Stimulated activated CD4-positive, alpha-beta T cell treated with anti-CD3 and anti-CD28 coated beads, Interleukin-4, amount 100 ng/mL, for 24 hours (primary cell): ENCODE measurements around the gene ANKMY2.

Experiments
- DNase-seq: peaks from one replicate; pipeline ENCODE4 v3.0.0-alpha.2; 2020

The ANKMY2 gene

DNA sequence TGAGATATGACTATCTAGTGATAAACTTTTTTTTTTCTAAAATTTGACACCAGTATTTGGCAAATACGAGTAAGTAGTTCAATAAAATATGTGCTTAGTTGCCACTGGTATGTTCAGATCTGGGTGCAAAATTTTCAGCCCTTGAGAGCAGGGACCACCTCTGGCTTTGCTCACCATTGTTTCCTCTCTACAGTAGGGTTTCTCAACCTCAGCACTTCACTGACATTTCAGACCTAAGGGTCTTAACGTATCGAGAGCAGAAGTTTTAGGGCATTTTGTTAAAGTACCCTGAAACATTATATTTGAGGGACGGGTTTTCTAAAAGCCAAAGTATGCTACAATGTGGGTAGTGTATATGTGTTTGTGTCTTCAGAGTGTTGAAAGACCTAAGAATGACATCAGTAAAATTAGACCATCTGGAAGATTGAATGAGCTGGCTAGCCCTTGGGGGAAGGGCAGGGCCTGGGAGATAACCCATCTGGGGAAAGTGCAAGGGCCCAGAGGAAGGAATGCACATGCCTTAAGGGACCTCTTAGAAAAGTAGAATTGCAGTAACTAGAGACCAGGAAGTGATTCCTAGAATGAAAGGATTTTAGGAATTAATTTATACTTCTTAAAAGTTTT, 12.2 kb upstream of the ANKMY2 start:
- no peak for DNase-seq

DNA sequence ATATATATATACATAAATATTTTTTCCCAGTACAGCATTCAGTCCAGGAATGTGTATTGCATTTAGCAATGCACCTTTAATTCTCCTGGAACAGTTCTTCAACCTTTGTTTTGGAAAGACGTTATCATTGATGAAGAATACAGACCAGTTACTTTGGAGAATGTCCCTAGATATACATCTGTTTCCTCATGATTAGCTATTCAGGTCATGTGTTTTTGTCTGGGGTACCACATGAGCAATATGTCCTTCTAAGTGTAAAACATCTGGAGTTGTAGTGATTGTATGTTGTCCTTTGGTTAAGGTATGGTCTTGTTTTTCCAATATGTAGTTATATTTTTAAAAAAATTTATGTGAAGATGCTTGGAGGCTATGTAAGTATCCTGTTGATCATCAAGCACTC, 10.6 kb upstream of the ANKMY2 start:
- no peak for DNase-seq

DNA sequence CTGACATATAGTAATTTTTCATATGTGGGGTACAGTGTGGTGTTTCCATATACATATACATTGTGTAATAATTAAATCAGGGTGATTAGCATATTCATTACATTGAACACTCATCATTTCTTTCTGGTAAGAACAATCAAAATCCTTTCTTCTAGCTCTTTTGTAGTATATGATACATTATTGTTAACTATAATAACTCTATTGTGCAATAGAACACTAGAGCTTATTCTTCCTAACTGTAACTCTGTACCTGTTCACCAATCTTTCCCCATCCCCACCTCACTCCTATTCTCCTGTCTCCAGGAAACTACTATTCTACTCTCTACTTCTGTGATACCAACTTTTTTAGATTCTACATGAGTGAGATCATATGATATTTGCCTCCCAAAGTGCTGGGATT, 9.8 kb upstream of the ANKMY2 start:
- DNase-seq, result no peak

DNA sequence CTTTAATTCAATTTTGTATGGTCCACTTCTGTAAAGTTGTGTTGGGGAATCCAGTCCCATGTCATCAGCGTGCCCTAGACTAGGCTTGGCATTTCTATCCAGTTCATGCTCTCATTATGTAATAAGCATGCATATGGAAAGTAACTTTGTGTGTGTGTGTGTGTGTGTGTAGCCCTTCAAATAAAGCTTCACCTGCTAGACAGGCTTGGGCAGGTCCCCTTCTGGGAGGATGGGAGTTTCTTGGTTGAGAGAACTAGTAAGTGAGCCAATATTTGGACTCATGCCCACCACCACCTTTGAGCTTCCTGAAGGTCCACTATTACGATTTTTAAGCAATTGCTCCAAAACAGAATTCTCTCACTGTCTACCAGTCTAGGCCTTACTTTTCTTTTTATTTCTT, 7.3 kb upstream of the ANKMY2 start:
- no peak for DNase-seq

DNA sequence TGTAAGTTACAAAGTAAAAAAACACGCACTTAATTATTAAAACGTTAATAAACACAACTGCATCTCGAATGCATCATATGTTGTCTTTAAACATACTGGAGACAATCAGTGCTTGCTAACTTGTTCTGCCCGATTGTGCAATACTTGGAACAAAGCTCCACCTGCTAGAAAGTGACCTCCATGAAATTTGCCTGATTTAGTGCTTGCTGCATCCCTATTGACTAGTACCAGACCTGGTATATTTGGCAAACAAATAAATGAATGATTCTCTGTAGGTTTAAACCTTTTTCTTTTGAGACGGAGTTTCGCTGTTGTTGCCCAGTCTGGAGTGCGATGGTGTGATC, 6.7 kb upstream of the ANKMY2 start:
- no peak for DNase-seq

DNA sequence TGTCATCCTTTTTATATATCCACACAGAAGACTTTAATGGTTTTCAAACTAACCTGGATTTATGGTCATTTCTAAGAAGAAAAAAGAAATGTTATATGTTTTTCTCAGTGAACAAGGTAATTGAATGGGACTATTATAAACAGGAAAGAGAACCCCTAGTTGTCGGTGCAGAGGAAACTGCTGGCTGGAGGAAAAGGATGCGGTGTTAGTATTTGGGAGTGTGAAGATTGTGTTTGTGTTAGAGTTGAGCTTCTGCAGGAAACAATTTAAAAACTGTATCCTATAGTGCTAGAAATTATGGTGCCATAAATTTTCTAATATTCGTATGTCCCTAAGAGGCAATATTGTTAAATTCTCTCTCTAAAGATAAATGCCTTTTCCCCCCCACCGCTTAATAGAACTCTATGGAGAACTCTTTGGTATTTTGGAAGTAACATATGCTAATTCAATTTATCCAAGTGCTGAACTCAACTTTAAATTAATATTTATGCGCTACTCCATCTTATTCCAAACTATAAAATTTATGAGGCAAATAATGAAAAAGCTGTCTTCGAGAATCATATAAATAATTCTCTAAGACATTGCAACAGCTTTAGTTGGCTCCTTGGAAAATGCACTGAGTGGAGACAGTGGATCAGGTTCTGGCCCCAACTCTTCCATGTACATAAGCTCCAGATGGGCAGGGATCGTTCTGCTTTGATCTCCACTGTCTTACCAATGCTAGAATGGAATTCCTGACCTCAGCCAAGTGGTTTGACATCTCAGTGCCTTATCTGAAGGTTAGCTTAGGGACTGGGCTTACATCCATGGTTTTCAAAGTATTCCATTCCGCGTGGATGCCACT, 6.1 kb upstream of the ANKMY2 start:
- DNase-seq, result no peak

DNA sequence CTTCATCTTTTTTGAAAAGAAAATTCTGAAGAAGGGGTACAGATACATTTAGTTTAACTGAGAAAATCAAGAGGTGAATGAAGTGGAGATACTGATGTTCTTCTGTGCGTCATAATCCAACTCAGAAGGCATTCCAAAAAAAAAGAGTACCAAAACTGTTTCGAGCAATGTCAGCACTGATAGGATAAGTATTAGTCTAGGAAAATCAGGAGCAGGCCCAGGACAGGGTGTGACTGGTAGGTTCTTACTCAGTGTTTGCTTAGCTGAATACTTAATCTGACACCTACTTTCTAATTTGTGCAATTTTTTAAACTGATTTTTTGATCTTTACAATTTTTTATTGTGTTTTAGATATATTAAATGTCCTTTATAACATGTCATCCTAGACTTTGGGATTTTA, 4.7 kb upstream of the ANKMY2 start:
- no peak for DNase-seq

DNA sequence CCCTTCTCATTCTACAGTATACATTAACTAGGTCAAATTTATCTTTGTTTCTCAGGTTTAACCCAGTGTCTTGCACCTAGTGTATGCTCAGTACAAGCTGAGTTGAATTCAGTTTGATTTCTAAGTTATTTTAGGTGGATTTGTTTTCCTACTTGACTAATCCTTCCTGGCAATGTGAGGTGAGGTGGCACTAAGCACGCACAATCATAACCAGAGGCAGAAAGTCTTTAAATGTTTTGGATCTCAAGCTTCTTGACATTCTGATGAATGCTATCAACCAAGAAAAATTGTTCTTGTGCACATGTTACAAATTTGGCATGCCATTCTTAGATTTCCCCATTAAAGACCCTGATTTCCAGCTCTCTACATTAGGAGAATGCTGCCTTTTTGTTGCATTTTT, 3.6 kb upstream of the ANKMY2 start:
- DNase-seq, result no peak

DNA sequence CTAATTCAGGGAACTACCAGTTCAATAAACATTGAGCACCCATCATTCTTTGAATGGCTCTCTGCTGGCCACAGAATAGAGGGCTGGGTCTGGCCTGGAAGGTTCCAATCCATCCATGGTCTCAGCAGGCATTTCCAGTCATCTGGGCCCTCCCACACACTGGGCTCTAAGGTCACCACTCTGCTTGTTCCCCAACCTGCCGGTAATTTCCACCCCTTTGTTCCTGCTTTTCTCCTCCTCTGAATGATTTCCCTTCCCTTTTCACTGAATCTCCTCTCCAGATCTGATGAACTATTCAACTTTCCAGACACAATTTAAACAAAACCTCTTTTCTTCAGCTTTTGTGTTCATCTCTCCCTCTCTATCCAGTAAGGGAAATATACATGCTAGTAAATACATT, 3.0 kb upstream of the ANKMY2 start:
- no peak for DNase-seq

DNA sequence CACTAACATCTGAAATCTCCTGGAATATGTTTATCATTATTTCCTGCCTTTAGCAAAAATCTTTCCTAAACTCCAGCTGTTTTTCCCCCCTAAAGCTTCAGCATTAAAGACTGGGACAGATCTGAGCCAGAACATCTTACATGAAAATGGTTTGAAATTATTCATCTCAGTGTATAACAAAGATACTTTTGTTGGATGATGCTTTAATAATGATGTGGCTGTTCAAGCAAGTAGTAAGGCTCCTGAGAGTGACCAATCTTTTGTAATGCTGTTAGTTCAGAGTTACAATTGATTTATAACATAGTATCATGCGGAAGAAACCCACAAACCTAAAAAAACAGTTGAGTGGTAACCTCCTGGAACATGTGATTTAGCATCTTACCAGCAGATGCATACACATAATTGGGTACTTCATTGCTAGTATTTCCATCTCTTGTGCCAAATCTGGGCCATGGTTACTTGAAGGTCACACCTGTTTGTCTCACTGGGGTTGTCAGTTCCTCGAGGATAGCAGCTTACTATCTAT, 1.9 kb upstream of the ANKMY2 start:
- no peak for DNase-seq

DNA sequence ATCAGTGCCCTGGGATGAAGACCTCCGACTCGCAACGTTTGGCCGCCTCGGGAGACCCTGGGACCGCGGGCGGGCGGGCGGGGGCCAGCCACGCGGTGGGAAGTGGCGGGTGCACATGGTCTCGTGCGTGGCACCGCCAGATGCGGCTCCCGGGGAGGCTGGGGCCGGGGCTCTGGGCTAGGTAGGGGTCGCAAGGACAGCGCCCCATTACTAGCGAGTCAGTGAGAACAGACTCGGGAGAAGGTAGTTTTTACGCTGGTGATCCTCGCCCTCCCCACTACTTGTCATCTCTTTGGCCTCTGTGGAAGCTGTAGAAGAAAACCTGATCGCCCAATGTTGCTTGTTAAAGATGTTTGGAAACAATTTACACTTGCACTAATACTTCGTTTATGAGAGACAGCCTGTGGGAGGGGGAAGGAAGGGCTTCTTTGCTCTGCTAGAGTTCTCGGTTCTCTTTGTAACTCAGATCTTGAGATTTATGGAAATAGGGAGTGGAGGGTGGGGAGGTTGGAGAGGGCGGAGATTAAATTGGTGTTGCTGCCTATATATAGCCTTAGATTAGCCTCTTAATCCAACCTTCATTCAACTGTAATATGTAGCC, 1.0 kb upstream of the ANKMY2 start:
- DNase-seq, result no peak

DNA sequence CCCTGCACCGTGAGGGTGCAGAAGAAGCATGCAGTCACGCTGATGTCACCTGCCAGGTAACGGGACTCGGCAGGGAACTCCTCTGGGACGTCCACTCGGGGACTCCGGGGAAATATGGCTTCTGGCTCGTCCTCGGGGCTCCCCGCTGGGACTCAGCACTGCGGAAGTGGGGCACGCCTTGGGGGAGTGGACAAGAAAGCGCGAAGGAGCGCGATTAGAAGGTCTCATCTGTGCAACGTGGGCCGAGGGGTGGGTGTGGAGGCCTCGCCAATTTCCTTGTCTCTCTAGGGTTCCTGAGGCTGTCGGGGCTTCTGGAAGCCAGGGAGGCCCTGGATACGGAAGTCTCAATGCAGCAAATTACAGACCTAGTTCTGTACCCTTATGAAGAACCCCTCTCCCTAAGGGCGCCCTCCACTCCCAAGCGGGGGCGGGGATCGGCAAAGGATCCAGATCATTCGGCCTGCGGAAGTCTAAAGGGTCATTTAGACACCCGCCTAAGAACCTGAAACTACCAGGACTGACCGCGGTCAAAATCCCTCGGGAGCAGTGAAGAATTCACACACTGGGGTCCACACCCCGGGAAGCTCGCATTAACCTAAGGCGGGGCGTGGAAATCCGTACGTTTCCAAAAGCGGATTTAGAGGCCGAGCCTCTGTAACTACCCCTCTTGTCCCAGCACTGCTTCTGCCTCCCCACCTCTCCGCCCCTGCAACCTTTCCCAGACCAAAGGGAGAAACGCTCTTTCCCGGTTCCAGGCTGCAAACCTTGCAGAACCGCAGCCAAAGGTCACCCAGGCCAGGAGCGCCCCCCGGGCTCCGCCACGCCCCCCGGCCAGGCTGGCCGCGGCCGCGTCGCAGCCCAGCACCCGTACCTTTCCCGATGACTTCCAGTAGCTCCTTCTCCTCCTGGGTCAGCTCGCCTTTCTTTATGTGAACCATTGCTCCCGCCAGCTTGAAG, 640 bp downstream of the ANKMY2 start:
- DNase-seq, result peak; percentile 57

DNA sequence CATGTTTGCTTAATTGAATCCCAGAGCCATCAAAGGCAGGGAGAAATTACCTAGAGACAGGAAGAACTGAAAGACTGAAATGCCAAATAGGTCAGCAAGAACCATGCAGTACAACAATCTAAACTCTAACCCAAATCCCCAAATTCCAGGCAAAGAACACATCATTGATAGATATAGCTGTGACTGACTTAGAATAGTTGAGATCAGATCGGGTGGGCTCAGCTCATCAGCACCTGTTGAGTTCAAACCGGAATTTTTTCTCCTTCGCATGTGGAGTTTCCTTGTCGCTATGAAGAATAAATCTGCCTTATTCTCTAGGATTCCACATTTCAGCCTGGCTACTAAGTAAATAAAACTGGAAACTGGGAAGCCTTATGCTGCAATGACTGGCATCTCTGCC, 1.4 kb downstream of the ANKMY2 start:
- no peak for DNase-seq

DNA sequence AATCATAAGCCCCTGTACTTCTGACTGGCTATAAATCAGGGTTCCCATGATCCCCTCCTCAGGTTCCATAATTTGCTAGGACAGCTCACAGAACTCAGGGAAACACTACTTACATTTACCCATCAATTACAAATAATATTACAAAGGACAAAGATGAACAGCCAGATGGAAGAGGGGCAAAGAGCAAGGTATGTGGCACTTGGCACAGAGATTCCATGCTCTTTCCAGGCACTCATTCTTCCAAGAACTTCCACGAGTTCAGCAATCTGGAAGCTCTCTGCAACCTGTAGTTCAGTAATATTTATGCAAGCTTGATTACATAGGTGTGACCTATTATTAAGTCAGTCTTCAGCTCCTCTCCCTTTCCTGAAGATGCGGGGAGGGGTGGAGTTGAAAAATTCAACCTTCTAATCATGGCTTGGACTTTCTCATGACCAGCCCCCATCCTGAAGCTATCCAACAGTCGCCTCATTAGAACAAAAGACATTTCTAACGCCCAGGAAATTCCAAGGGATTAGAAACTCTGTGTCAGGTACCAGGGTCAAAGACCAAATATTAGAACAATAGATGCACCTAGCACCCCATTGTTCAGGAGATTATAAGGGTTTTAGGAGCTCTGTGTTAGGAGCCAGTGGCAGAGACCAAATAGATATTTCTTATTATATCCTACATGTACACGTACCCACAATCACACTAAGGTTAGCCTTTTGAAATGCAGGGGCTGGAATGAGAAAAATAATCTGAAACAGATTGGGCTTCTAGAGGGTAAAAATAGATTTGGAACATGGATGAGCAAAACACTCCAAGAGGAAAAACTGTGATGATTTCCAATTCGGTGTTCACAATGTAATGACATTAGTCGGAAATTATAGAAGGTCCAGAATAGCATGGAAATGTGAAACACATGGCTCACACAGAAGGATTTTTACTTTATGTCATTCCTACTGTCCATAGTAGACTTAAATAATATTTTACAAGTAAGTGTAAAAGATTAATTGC, 7.0 kb downstream of the ANKMY2 start:
- DNase-seq, result no peak

DNA sequence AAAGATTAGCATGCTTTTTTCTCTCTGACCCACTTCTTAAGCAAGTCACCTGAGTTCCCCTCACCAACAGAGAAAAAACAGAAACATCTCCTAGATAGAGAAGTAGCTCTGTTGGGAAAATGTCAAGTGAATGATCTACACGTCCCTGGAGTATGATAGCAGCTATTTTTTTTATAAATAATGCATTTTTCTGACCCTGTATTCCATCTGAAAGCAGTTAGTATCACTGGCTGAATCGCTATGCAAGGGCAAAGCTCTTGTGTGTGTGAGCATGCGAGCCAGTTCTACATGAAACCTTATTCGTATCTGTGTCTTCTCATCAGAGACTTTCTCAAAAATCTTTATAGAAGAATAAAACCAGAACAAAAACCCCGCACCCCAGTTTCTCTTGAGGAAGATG, 8.2 kb downstream of the ANKMY2 start:
- DNase-seq, result no peak

DNA sequence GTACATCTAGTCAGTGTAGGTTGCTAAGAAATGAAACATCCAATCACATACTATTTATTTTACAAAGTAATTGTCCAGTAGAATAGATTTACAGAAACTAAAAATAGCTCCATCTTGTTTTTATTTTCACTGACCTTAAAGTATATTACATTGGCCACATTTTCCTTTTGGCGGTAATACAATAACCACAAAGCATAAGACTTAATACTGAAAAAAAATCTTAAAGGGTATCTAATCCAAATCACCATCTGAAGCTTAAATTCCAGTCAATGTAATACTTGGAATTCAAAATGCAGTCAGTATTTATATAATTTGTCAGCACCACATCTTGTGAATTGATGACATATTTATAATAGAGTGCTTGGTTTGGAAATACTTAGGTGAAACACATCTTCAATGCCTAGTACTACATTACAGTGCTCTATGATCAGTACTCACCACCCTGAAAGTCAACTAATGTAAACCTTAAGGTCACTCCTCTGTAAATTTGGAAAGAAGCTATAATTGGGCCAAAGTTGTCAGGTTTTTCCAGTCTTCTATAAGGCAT, 8.9 kb downstream of the ANKMY2 start:
- no peak for DNase-seq

DNA sequence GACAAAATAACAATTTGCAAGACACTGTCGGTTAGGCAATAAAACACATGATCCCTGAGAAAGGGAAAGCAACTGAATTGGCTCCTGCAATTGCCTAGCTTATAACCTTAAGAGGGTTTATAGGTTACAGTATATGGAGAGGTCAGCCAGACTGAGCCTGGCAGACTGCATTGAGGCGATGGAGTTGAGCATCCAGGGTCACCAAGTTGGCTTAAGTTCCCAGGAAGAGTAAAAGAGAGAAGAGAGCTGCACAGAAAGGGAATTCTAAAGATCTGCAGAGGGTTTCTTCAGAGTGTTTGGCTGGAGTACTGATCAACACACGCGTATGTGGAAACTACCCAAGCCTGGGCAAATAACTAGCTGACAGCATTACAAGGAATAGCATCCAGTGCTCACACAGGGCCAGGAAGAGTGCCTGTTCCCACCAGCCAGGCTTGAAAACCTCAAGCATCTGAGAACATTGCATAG, 11.2 kb downstream of the ANKMY2 start:
- no peak for DNase-seq

DNA sequence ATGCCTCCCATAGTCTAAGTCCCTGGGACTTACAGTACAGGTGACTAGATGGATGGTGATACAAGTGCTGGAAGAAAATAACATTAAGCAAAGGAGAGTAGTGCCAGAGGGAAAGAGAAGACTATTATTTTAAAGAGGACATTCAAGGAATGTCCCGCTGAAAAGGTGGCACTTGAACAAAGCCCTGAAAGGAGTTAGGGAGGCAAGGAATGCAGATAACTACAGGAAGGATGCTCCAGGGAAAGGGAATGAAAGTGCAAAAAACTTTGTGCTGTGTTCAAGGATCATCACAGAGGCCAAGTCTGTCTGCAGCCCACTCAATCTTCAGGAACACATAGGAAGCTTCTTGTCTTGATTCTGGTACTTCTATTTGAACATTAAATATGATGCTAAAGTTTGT, 14.9 kb downstream of the ANKMY2 start:
- no peak for DNase-seq

DNA sequence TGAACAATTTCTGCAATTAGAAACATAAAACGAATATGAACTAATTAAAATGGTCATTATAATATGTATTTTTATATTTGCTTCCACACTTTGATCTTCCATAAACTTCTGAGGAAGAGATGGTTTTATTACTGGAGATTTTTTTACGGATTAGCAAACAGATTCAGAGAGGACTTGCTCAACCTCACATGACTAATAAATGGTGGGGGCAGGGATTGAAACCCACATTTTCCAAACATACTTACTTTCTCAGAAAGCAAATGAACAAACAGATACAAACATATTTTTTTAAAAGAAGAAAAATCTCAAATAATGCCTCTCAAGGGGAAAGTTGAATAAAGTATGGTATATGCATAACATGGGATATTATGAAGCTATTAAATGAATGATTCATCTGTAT, 18.3 kb downstream of the ANKMY2 start:
- no peak for DNase-seq

DNA sequence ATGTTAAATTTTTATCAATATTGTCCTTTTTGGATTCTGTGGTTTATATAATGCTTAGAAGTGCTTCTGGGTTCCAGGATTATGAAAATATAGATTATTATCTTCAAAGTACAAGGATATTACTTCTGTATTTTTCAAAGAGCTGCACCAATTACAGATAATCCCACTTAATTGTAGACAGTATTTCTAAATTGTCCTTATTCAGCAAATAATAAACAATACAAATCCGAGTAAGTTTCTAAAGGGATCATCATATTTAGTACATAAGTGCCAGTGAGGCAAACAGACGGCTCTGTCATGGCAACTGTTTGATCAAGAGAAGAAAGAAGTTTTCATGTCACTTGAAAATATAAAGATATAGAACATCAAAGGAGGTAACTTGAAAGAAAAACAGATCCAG, 19.2 kb downstream of the ANKMY2 start:
- DNase-seq, result no peak

DNA sequence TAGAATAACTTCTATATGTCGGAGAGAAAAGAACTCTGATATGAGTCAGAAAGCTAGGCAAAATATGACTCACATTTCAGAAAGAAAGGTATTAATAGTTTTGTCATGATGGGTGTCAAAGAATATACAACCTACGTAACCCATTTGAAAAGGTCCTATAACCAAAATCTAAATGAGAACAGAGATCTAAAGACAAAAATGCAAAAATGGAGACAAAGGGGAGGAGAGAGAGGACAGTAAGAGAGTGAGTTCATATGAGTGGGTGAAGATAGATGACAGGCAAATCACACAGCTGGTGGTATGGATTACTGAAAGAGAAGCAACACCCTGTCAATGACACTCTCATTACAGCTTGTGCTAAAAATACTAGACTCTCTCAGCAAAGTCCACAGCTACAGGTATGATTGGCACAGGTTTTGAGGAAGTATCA, 25.6 kb downstream of the ANKMY2 start:
- DNase-seq, result peak; percentile 19
